Endothelial cell of umbilical vein (primary cell): ENCODE measurements around the gene SLAMF6. TPM values are rescaled to one million over a fixed set of nuclear protein-coding genes. Genes with fewer than 3 reads are reported as not detected.
"Not testable (repeated sequence)": the region's sequence is repeated elsewhere in the genome, so short reads cannot be mapped to it uniquely, and the experiment has no call there.

ENCODE experiments used
- BruUV-seq: library from RNA; stranded (reverse); fragments of 400-500 nt; replicated peaks from 2 replicates; lab custom pipeline; 2021; lab: Mats Ljungman, UMichigan
- CTCF ChIA-PET: fragments of 300-600, 350-600 bp; sonication (Branson Sonifier 250); formaldehyde crosslinking; loops from one replicate; lab custom pipeline; 2021; ENCODE audit warnings: antibody characterized with exemption, inconsistent platforms; lab: Charles Lee
- POLR2A ChIA-PET: fragments of 300-600, 350-600 bp; sonication (Branson Sonifier 250); formaldehyde crosslinking; loops from one replicate; lab custom pipeline; 2021; ENCODE audit warnings: antibody characterized with exemption, inconsistent platforms; lab: Charles Lee
- DNase-seq: peaks from one replicate; pipeline ENCODE4 v3.0.0-alpha.2; 2011; ENCODE audit warnings: low read depth, low spot score
- FAIRE-seq: peaks from 2 replicates; lab custom pipeline; 2011; peaks lifted over from hg19 to GRCh38; lab: Jason Lieb, UNC
- H2AFZ ChIP-seq: 2 replicates; pipeline ENCODE4 v1.6.0; 2012; ENCODE audit warnings: low read depth, low read length, control low read depth, inconsistent platforms
- H3K27ac ChIP-seq: 2 replicates; pipeline ENCODE4 v1.5.1; 2011; ENCODE audit warnings: low read depth, mild to moderate bottlenecking, control low read depth, low read length, moderate library complexity; ENCODE audit not compliant: insufficient read depth
- H3K27me3 ChIP-seq, 2 experiments: 2 replicates each; pipeline versions ENCODE4 v1.6.0 to v1.6.1; 2011; ENCODE audit warnings: low read length in 2 of 2, mixed read lengths in 1 of 2; ENCODE audit not compliant: control insufficient read depth in 2 of 2, insufficient read depth in 2 of 2
- H3K36me3 ChIP-seq, 2 experiments: 2 replicates in 1 of 2; 3 replicates in 1 of 2; pipeline ENCODE4 v1.5.1; 2011; ENCODE audit warnings: low read length in 2 of 2, mild to moderate bottlenecking in 1 of 2, moderate library complexity in 1 of 2; ENCODE audit not compliant: control insufficient read depth in 2 of 2, insufficient read depth in 2 of 2; ENCODE audit errors: extremely low read depth in 1 of 2
- H3K4me1 ChIP-seq: 3 replicates; pipeline ENCODE4 v1.5.1; 2011; ENCODE audit warnings: mild to moderate bottlenecking, low read length; ENCODE audit not compliant: control insufficient read depth, insufficient read depth; ENCODE audit errors: extremely low read depth
- H3K4me2 ChIP-seq: 2 replicates; pipeline ENCODE4 v1.6.1; 2011; ENCODE audit warnings: low read length, control low read depth, mixed read lengths; ENCODE audit not compliant: insufficient read depth
- H3K4me3 ChIP-seq, 3 experiments: fragments of 200-600 bp in 1 of 3; sonication (generic), shearing (Covaris generic) in 1 of 3; replicated peaks in 1 of 3; 2 replicates each; pipeline ENCODE4 v1.5.1; 2011 to 2016; ENCODE audit warnings: control low read depth in 3 of 3, low read length in 3 of 3, mild to moderate bottlenecking in 2 of 3, inconsistent platforms in 1 of 3, low read depth in 1 of 3, moderate library complexity in 1 of 3; ENCODE audit not compliant: insufficient read depth in 1 of 3
- H3K79me2 ChIP-seq: 2 replicates; pipeline ENCODE4 v1.6.0; 2012; ENCODE audit warnings: low read length, inconsistent platforms; ENCODE audit not compliant: control insufficient read depth, insufficient read depth
- H3K9ac ChIP-seq: replicated peaks from 2 replicates; pipeline ENCODE3; 2011; ENCODE audit warnings: low read length, control low read depth; ENCODE audit not compliant: insufficient read depth; ENCODE audit errors: extremely low read depth
- H3K9me1 ChIP-seq: replicated peaks from 3 replicates; pipeline ENCODE4 v1.6.0; 2011; ENCODE audit warnings: mild to moderate bottlenecking, low read length; ENCODE audit not compliant: control insufficient read depth, insufficient read depth; ENCODE audit errors: extremely low read depth
- H3K9me3 ChIP-seq: replicated peaks from 2 replicates; pipeline ENCODE4 v1.5.1; 2012; ENCODE audit warnings: low read length, inconsistent platforms; ENCODE audit not compliant: control insufficient read depth, insufficient read depth
- H4K20me1 ChIP-seq: replicated peaks from 2 replicates; pipeline ENCODE3; 2011; ENCODE audit warnings: mild to moderate bottlenecking, low read length; ENCODE audit not compliant: control insufficient read depth, insufficient read depth; ENCODE audit errors: extremely low read depth
- dilution Hi-C: fragments of 300-500 bp; cut with MboI; formaldehyde crosslinking; loops from one replicate; pipeline ENCODE4 v1.15.0; 2019; ENCODE audit warnings: low sequenced_read_pairs; ENCODE audit not compliant: extremely low pct_ligation_motif_present
- intact Hi-C: fragments of 100-400 bp; cut with micrococcal nuclease; formaldehyde crosslinking; loops from one replicate; pipeline ENCODE4 v1.10.0; 2022
- polyA plus RNA-seq, 4 experiments: library from polyadenylated mRNA; depleted of rRNA in 3 of 4; stranded (reverse) in 3 of 4; unstranded in 1 of 4; fragments of >200 nt; gene quantifications; 2 replicates each; pipeline versions ENCODE4 v1.2.1 to v1.2.3, GENCODE V29; 2011 to 2012; ENCODE audit warnings: missing spikeins in 1 of 4
- total RNA-seq: library from RNA; stranded (reverse); gene quantifications from 2 replicates; pipeline ENCODE4 v1.2.3, GENCODE V29; 2021

The SLAMF6 gene
- total and polyA plus RNA-seq, 2 donors (not counting 3 experiments of a cell fraction or from before 2014, with no cell fraction given): not detected

DNA sequence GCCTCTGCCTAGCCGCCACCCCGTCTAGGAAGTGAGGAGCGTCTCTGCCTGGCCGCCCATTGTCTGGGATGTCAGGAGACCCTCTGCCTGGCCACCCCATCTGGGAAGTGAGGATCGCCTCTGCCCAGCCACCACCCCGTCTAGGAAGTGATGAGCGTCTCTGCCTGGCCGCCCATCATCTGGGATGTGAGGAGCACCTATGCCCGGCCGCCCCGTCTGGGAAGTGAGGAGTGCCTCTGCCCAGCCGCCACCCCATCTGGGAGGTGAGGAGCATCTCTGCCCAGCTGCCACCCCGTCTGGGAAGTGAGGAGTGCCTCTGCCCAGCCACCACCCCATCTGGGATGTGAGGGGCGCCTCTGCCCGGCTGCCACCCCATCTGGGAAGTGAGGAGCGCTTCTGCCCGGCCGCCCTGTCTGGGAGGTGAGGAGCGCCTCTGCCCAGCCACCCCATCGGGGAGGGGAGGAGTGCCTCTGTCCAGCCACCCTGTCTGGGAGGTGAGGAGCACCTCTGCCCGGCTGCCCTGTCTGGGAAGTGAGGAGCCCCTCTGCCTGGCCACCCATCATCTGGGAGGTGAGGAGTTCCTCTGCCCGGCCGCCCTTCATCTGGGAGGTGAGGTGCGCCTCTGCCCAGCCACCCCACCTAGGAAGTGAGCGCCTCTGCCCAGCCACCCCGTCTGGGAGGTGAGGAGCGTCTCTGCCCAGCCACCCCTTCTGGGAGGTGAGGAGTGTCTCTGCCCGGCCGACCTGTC lies 8.9 kb upstream of the SLAMF6 start:
- H3K9me1 ChIP-seq, H3K9me3 ChIP-seq, H2AFZ ChIP-seq, dilution Hi-C loops, H3K9ac ChIP-seq, H3K27me3 ChIP-seq, FAIRE-seq, H3K4me1 ChIP-seq, intact Hi-C loops, H3K36me3 ChIP-seq, CTCF ChIA-PET, H3K27ac ChIP-seq, BruUV-seq, H4K20me1 ChIP-seq, H3K79me2 ChIP-seq, H3K4me3 ChIP-seq, H3K4me2 ChIP-seq, POLR2A ChIA-PET, DNase-seq: not testable (repeated sequence)

DNA sequence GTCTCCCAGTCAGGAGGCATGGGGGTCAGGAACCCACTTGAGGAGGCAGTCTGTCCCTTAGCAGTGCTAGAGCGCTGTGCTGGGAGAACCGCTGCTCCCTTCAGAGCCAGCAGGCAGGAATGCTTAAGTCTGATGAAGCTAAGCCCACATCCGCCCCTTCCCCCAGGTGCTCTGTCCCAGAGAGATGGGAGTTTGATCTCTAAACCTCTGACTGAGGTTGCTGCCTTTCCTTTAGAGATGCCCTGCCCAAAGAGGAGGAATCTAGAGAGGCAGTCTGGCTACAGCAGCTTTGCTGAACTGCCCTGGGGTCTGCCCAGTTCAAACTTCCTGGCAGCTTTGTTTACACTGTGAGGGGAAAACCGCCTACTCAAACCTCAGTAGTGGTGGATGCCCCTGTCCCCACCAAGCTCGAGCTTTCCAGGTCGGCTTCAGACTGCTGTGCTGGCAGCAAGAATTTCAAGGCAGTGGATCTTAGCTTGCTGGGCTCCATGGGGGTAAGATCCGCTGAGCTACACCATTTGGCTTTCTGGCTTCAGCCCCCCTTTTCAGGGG lies 6.4 kb upstream of the SLAMF6 start:
- H3K36me3 ChIP-seq, DNase-seq, H2AFZ ChIP-seq, H3K79me2 ChIP-seq, FAIRE-seq, BruUV-seq, H4K20me1 ChIP-seq, H3K4me1 ChIP-seq, H3K9ac ChIP-seq, CTCF ChIA-PET, intact Hi-C loops, H3K4me2 ChIP-seq, H3K27ac ChIP-seq, H3K9me1 ChIP-seq, H3K9me3 ChIP-seq, POLR2A ChIA-PET, H3K27me3 ChIP-seq, H3K4me3 ChIP-seq, dilution Hi-C loops: not testable (repeated sequence)

DNA sequence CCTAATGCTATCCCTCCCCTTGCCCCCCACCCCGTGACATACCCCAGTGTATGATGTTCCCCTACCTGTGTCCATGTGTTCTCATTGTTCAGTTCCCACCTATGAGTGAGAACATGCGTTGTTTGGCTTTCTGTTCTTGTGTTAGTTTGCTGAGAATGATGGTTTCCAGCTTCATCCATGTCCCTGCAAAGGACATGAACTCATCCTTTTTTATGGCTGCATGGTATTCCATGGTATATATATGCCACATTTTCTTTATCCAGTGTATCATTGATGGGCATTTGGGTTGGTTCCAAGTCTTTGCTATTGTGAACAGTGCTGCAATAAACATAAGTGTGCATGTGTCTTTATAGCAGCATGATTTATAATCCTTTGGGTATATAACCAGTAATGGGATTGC lies 734 bp upstream of the SLAMF6 start:
- H3K4me1 ChIP-seq, H3K4me3 ChIP-seq, H3K36me3 ChIP-seq, H4K20me1 ChIP-seq, H3K9me1 ChIP-seq, H3K27me3 ChIP-seq, H3K27ac ChIP-seq, dilution Hi-C loops, intact Hi-C loops, H3K4me2 ChIP-seq, CTCF ChIA-PET, POLR2A ChIA-PET, FAIRE-seq, H3K9ac ChIP-seq, H3K9me3 ChIP-seq, H2AFZ ChIP-seq, DNase-seq, H3K79me2 ChIP-seq, BruUV-seq: not testable (repeated sequence)
